Effector memory CD4-positive, alpha-beta T cell (primary cell): ENCODE measurements around the gene ARHGEF37.
"Not testable (repeated sequence)": the region's sequence is repeated elsewhere in the genome, so short reads cannot be mapped to it uniquely, and the experiment has no call there.

ENCODE experiments used
- DNase-seq, 3 donors: peaks; one replicate each; pipeline ENCODE4 v3.0.0-alpha.2; 2020
- H3K27ac ChIP-seq: 2 replicates; pipeline ENCODE4 v1.7.0; 2013; ENCODE audit warnings: mild to moderate bottlenecking, low read length, moderate library complexity; ENCODE audit not compliant: insufficient read depth, poor library complexity, severe bottlenecking
- H3K27me3 ChIP-seq: replicated peaks from 2 replicates; pipeline ENCODE4 v1.7.0; 2013; ENCODE audit warnings: mild to moderate bottlenecking, low read length; ENCODE audit not compliant: insufficient read depth, control insufficient read depth, poor library complexity, severe bottlenecking
- H3K36me3 ChIP-seq: 2 replicates; pipeline ENCODE4 v1.7.0; 2013; ENCODE audit warnings: mild to moderate bottlenecking, low read length, moderate library complexity; ENCODE audit not compliant: control insufficient read depth, insufficient read depth
- H3K4me1 ChIP-seq: 2 replicates; pipeline ENCODE4 v1.7.0; 2013; ENCODE audit warnings: low read length, mild to moderate bottlenecking; ENCODE audit not compliant: control insufficient read depth, insufficient read depth, poor library complexity, severe bottlenecking
- H3K4me3 ChIP-seq: 2 replicates; pipeline ENCODE4 v1.7.0; 2013; ENCODE audit warnings: low read length, low read depth, mild to moderate bottlenecking; ENCODE audit not compliant: insufficient read depth, poor library complexity, severe bottlenecking
- H3K9me3 ChIP-seq: 2 replicates; pipeline ENCODE4 v1.7.0; 2013; ENCODE audit warnings: mild to moderate bottlenecking, low read length, moderate library complexity; ENCODE audit not compliant: control insufficient read depth

ARHGEF37 gene

DNA sequence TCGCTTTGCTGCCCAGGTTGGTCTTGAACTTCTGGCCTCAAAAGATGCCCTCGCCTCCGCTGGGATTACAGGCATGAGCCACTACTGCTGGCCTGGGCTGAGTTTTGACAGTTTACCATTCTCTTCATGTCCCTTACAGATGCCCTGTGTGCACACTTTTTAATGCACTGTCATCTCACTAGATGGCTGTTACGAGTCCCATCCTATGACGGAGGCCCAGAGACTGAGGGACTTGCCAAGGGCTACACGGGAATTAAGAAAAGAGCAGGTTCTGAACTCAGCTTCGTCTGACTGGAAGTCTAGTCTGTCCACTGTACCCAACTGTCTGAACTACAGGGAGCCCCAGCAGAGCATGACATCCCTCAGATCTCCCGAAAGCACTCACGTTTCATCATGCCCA, 63.9 kb downstream of the ARHGEF37 start:
- Histone ChIP-seq H3K36me3 (no peaks in the 10 kb centered on the region), H3K4me3 (no peak overlapping the region), H3K27me3 (no peaks in the 10 kb centered on the region), H3K27ac (no peak overlapping the region), H3K9me3 (no peaks in the 10 kb centered on the region), H3K4me1 (no peaks in the 10 kb centered on the region)
- DNase-seq, result no peak

GRCh38 chr5:149645725-149646124, 64.4 kb downstream of the ARHGEF37 start:
- H3K9me3 ChIP-seq, result no peaks in the 10 kb centered on the region
- H3K36me3 ChIP-seq, result no peaks in the 10 kb centered on the region
- H3K27me3 ChIP-seq, result no peaks in the 10 kb centered on the region
- H3K4me1 ChIP-seq, result no peaks in the 10 kb centered on the region
- DNase-seq, result no peak
- no peak overlapping the region for H3K4me3 ChIP-seq
- H3K27ac ChIP-seq, result no peak overlapping the region

DNA sequence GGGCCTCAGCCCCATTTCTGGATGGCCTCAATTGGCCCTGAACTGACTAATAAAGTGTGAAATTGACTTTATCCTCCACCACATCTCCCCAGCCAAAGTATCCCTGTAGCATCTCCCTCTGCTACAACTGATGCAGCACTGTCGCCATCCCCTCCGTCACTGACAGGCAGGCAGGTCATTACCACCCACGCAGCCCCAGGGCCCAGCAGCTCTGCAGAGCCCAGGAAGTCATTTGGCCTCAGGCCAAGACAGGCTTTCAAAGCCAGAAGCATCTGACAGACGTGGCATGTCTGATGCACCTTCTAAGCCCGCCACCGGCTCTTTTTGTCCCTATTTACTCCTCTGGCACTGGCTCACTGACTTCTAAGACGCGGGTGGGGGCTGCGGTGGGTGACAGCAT, 65.3 kb downstream of the ARHGEF37 start:
- Histone ChIP-seq H3K4me3 (no peak overlapping the region), H3K9me3 (no peaks in the 10 kb centered on the region), H3K4me1 (no peaks in the 10 kb centered on the region), H3K36me3 (no peaks in the 10 kb centered on the region), H3K27ac (no peak overlapping the region), H3K27me3 (no peaks in the 10 kb centered on the region)
- no peak for DNase-seq

- no peak overlapping the region for H3K4me3 ChIP-seq
- no peaks in the 10 kb centered on the region for H3K9me3 ChIP-seq
- DNase-seq, result no peak
- no peaks in the 10 kb centered on the region for H3K4me1 ChIP-seq
- no peaks in the 10 kb centered on the region for H3K36me3 ChIP-seq
- no peaks in the 10 kb centered on the region for H3K27me3 ChIP-seq
- no peak overlapping the region for H3K27ac ChIP-seq
These were observed 66.0 kb downstream of the ARHGEF37 start for GRCh38 chr5:149647334-149647733.

DNA sequence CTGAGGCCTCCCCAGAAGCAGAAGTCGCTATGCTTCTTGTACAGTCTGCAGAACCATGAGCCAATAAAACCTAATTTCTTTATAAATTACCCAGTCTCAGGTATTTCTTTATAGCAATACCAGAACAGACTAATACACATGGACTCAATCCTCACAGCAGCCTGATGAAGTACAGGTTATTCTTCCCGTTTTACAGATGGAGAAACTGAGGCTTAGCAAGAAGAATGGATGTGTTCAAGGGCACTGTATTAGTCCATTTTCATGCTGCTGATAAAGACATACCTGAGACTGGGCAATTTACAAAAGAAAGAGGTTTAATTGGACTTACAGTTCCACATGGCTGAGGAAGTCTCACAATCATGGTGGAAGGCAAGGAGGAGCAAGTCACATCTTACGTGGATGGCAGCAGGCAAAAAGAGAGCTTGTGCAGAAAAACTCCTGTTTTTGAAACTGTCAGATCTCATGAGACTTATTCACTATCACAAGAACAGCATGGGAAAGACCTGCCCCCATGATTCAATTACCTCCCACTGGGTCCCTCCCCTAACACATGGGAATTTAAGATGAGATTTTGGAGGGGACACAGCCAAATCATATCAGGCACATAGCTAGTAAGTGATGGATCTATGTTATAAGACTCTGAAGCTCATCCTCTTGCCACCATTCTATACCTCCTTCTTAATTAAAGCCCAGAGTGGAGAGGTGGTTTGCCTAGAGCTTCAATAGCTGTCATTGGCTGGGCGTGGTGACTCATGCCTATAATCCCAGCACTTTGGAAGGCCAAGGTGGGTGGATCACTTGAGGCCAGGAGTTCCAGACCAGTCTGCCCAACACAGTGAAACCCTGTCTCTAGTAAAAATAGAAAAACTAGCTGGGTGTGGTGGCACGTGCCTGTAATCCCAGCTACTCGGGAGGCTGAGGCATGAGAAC, 67.4 kb downstream of the ARHGEF37 start:
- H3K27ac ChIP-seq, DNase-seq, H3K9me3 ChIP-seq, H3K4me1 ChIP-seq, H3K36me3 ChIP-seq, H3K4me3 ChIP-seq, H3K27me3 ChIP-seq: not testable (repeated sequence)

DNA sequence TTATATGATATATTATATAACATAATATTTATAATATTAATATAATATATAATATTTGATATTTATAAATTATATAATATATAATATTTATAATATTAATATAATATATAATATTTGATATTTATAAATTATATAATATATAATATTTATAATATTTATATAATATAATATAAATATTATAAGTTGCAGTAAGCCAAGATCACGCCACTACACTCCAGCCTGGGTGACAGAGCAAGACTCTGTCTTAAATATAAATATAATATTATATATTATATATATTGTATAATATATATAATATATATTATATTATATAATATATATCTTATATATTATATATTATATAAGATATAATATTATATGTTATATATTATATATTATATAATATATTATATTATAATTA, 68.4 kb downstream of the ARHGEF37 start:
- H3K36me3 ChIP-seq, H3K27me3 ChIP-seq, H3K9me3 ChIP-seq, DNase-seq, H3K4me1 ChIP-seq, H3K27ac ChIP-seq, H3K4me3 ChIP-seq: not testable (repeated sequence)

GRCh38 chr5:149651686-149652085, 70.4 kb downstream of the ARHGEF37 start:
- Histone ChIP-seq H3K27me3 (no peaks in the 10 kb centered on the region), H3K36me3 (no peaks in the 10 kb centered on the region), H3K27ac (no peak overlapping the region), H3K4me3 (no peak overlapping the region), H3K4me1 (no peaks in the 10 kb centered on the region), H3K9me3 (no peaks in the 10 kb centered on the region)
- no peak for DNase-seq

DNA sequence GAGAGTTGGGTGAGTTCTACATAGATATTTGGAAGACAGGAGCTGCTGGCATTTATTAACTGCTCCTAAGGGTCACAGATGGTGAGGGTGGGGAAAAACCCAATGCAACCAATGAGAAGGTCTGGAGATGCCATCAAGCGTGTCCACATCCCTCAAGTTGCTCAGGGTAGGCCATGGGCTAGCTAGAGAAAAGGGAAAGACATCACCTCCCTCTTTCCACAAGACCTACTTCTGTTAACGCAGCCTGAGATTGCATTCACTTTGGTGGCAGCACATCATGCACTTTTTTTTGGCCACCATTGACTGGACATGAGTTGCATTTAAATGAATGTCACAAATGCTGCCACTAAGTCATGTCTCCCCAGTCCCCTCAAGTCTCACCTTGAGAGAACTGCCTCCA, 71.4 kb downstream of the ARHGEF37 start:
- no peak for DNase-seq
- Histone ChIP-seq H3K4me1 (no peaks in the 10 kb centered on the region), H3K9me3 (no peaks in the 10 kb centered on the region), H3K27ac (no peak overlapping the region), H3K27me3 (no peaks in the 10 kb centered on the region), H3K4me3 (no peak overlapping the region), H3K36me3 (no peaks in the 10 kb centered on the region)

DNA sequence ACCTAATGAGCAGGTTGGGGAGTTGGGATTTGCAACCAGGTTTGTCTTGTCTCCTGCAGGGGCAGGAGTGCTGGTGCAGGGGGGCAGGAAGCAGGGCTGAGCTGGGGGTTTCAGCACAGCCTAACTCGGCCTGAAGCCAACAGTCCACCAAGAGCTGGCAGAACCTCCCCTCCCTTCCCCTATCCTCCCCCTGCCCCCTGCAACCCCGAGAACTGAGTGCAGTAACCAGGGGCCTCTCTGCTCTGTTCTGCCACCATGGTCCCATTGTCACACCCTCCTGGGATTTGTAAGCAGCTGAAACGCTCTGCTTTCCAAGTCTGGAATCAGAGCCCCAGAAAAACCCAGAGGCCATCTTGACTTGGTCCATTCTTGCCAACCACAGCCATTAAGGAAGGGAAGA, 72.9 kb downstream of the ARHGEF37 start:
- DNase-seq, result no peak
- no peaks in the 10 kb centered on the region for H3K36me3 ChIP-seq
- H3K27ac ChIP-seq, result no peak overlapping the region
- no peaks in the 10 kb centered on the region for H3K9me3 ChIP-seq
- H3K27me3 ChIP-seq, result no peaks in the 10 kb centered on the region
- no peak overlapping the region for H3K4me3 ChIP-seq
- H3K4me1 ChIP-seq, result no peaks in the 10 kb centered on the region

- H3K9me3 ChIP-seq, result no peaks in the 10 kb centered on the region
- H3K4me3 ChIP-seq, result no peak overlapping the region
- no peak for DNase-seq
- H3K4me1 ChIP-seq, result no peaks in the 10 kb centered on the region
- no peaks in the 10 kb centered on the region for H3K27me3 ChIP-seq
- H3K36me3 ChIP-seq, result no peaks in the 10 kb centered on the region
- no peak overlapping the region for H3K27ac ChIP-seq
These were observed 73.7 kb downstream of the ARHGEF37 start for GRCh38 chr5:149654883-149655505.
